Kidney epithelial cell (primary cell): ENCODE results near the gene ABCA2. TPM values are rescaled to one million over a fixed set of nuclear protein-coding genes. Genes with fewer than 3 reads are reported as not detected.

Experiments used
- DNase-seq: peaks from one replicate; pipeline ENCODE4 v3.0.0-alpha.2; 2010; ENCODE audit warnings: low read depth
- H3K27me3 ChIP-seq: 2 replicates; pipeline ENCODE4 v1.6.0; 2011; ENCODE audit warnings: low read length; ENCODE audit not compliant: control insufficient read depth, insufficient read depth
- H3K36me3 ChIP-seq: 2 replicates; pipeline ENCODE4 v1.5.1; 2011; ENCODE audit warnings: low read length; ENCODE audit not compliant: control insufficient read depth, insufficient read depth
- H3K4me3 ChIP-seq: 2 replicates; pipeline ENCODE4 v1.5.1; 2011; ENCODE audit warnings: low read depth, mild to moderate bottlenecking, control low read depth, low read length
- CTCF ChIP-seq: IDR thresholded peaks from 2 replicates; pipeline ENCODE4 v1.5.1; 2011; ENCODE audit warnings: mild to moderate bottlenecking, moderate library complexity, low read length, control low read depth, inconsistent platforms; ENCODE audit not compliant: insufficient read depth, poor library complexity, severe bottlenecking
- total RNA-seq: library from RNA; depleted of rRNA; stranded (reverse); fragments of >200 nt; gene quantifications from 2 replicates; pipeline ENCODE4 v1.2.3, GENCODE V29; 2015

The ABCA2 gene
- total RNA-seq, 1 donor from 2014 or later = 5.3 TPM

DNA sequence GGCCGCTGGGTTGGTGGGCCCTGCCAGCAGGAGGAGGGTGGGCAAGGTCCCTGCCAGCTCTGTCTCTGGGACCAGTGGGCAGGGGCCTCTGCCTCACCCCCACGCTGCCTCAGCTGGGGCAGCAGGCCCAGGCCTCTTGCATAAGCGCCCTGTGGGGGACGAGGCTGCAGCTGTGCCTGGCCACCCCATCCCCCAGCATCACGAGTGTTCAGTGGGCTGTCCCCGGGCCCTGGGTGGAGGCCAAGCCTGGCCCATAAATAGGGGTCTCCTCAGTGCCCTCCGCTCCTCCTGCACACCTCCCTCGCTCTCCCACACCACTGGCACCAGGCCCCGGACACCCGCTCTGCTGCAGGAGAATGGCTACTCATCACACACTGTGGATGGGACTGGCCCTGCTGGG lies 50.8 kb downstream of the ABCA2 start, which contains the start of gene PTGDS:
TSS of gene PTGDS (plus strand) at position 282 of the 400 bp plus-strand sequence. CDS start at position 357, 75 bp downstream.
- DNase-seq = no peak
- no peak for TF ChIP-seq CTCF
- Histone ChIP-seq H3K27me3 (no peaks in the 10 kb centered on the region), H3K4me3 (peak within 1 kb of the TSS; percentile 37), H3K36me3 (no peaks in the 10 kb centered on the region)

GRCh38 chr9:136975644-136976043 lies 52.4 kb downstream of the ABCA2 start:
- H3K4me3 ChIP-seq = no peak overlapping the region
- DNase-seq = no peak
- TF ChIP-seq CTCF = peak; percentile 16
- no peaks in the 10 kb centered on the region for H3K27me3 ChIP-seq
- H3K36me3 ChIP-seq = no peaks in the 10 kb centered on the region

- TF ChIP-seq CTCF = no peak
- Histone ChIP-seq H3K36me3 (no peaks in the 10 kb centered on the region), H3K4me3 (no peak overlapping the region), H3K27me3 (peaks cover 2% of the 10 kb centered on the region)
- DNase-seq = no peak
Measured at GRCh38 chr9:136974817-136975535, 53.1 kb downstream of the ABCA2 start.

DNA sequence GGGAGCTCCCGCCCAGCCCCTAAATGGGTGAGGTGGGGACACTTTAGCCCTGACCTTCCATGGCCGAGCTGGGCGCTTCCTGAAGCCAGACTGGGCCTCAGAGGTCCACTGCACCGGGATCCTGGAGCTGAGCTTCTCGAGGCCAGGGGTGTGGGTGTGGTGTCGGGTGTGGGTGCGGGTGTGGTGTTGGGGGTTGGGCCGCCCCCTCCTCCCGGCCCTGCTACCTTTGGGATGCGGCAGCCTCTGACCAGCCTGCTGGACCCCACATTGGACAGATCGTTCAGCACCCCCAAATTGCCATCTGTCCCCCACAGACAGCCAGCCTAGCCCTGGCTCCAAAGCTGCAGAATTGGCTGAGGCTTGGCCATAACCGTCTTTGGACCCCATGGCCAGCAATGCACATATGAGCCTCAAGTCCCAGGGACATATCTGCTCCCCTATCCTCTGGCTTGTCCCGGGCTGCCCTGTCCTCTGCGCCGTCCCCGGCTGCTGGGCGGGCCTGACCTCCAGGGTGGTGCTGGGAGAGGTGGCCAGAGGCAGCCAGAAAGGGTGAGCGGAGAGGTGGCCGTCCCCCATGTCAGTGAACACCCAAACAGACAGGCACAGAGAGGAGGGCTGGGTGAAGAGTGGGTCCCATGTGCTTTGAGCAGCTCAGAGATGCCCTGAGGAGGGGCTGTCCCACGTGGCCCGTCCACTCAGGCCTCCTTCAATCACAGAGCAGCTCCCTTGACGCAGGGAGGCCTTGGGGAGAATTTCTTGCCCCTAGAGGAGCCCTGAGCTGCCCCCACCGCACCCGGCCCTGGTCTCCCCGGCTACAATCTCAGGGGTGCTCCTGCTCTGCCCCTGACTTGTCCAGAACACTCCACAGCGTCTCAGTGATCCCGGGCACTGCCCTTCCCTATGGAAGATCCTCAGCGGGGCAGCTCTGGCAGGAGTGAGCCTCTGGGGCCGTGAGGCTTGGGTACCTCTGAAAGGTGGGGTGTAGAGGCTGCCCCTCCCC lies 54.1 kb downstream of the ABCA2 start:
- TF ChIP-seq CTCF = no peak
- no peaks in the 10 kb centered on the region for H3K36me3 ChIP-seq
- no peak overlapping the region for H3K4me3 ChIP-seq
- DNase-seq = no peak
- H3K27me3 ChIP-seq = peaks cover 2% of the 10 kb centered on the region

- Histone ChIP-seq H3K36me3 (no peaks in the 10 kb centered on the region), H3K4me3 (no peak overlapping the region), H3K27me3 (peaks cover 2% of the 10 kb centered on the region)
- TF ChIP-seq CTCF = no peak
- no peak for DNase-seq
Measured at GRCh38 chr9:136972743-136973142, 55.3 kb downstream of the ABCA2 start.
